Activated naive CD8-positive, alpha-beta T cell treated with anti-CD3 and anti-CD28 coated beads for 36 hours (primary cell): Measurements from ENCODE around the gene CACNA2D4. TPM values are rescaled to one million over a fixed set of nuclear protein-coding genes. Genes with fewer than 3 reads are reported as not detected.

Experiments
- DNase-seq: peaks from one replicate; pipeline ENCODE4 v3.0.0; 2021
- H3K27ac Mint-ChIP-seq: one replicate; pipeline ENCODE4 v1.8.0; 2022; ENCODE audit warnings: mild to moderate bottlenecking, moderate library complexity, mixed read lengths
- H3K27me3 Mint-ChIP-seq: one replicate; pipeline ENCODE4 v1.8.0; 2022; ENCODE audit warnings: mild to moderate bottlenecking, mixed read lengths
- H3K36me3 Mint-ChIP-seq: one replicate; pipeline ENCODE4 v1.8.0; 2021; ENCODE audit warnings: mild to moderate bottlenecking, mixed read lengths
- H3K4me1 Mint-ChIP-seq: one replicate; pipeline ENCODE4 v1.8.0; 2021; ENCODE audit warnings: mixed read lengths
- H3K4me3 Mint-ChIP-seq: one replicate; pipeline ENCODE4 v1.8.0; 2022; ENCODE audit warnings: mild to moderate bottlenecking, moderate library complexity, mixed read lengths
- H3K9me3 Mint-ChIP-seq: one replicate; pipeline ENCODE4 v1.8.0; 2022; ENCODE audit warnings: mixed read lengths
- total RNA-seq, 2 experiments: library from RNA; stranded (reverse); gene quantifications; one replicate each; pipeline ENCODE4 v1.2.3, GENCODE V29; 2021

CACNA2D4 gene
- total RNA-seq, 2 experiments from 2014 or later, result 3.8 to 4.0 TPM

DNA sequence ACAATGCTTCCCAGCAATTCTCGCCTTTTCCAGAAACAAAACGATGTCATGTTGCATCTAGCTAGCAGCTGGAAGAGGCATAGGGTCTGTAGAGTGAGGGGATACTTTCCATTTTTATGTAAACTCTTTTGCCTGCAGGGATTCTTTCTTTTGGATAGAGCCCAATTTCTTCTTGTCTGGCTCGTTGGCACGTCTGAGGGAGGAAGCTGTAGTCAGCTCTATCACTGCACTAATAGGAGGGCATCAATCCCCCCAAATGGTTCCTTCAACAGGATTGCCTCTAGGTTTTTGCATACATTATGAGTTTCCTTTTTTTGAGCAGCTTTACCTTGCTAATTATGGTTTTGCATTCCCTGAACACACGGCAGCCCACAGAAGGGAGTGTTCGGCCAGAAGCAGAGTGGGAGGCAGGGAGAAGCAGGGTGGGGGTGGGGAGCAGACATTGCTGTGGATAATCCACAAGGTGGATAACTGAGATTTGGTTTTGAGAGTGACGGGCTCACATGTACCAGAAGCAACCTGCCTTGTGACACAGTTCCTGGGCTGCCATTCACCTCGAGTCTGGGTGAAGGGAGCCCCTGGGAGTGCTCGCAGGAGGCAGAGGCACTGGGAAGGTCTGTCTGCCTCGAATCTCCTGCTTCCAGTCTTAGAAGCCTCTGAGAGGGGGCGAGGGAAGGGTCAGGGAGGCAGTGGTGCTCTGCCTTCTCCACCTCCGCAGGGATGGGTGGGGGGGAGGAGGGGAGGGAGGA, 73.6 kb downstream of the CACNA2D4 start:
- Mint-ChIP-seq H3K9me3 (no peaks in the 10 kb centered on the region), H3K27me3 (no peaks in the 10 kb centered on the region), H3K36me3 (no peaks in the 10 kb centered on the region), H3K4me3 (no peak overlapping the region), H3K27ac (no peak overlapping the region), H3K4me1 (no peaks in the 10 kb centered on the region)
- DNase-seq, result no peak

DNA sequence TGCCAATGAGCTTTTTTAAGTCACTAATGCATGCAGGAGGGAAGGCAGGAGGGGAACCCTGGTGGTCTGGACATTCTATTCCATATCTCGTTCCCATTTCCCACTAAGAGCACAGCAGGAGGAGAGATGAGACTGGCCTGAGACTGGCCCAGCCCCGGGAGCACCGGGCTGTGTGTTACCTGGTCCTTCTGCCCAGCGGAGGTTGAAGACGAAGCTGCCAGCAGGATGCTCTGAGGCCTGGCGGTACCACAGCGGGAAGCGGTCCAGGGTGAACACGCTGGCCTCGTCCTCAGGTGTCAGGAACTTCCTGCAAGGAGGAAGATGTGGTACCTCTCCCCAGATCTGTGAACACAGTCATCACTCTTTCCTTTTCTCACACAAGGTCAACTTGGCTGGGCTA, 74.2 kb downstream of the CACNA2D4 start:
- no peaks in the 10 kb centered on the region for H3K27me3 Mint-ChIP-seq
- DNase-seq, result no peak
- no peaks in the 10 kb centered on the region for H3K9me3 Mint-ChIP-seq
- no peaks in the 10 kb centered on the region for H3K4me1 Mint-ChIP-seq
- H3K27ac Mint-ChIP-seq, result no peak overlapping the region
- H3K36me3 Mint-ChIP-seq, result no peaks in the 10 kb centered on the region
- H3K4me3 Mint-ChIP-seq, result no peak overlapping the region

DNA sequence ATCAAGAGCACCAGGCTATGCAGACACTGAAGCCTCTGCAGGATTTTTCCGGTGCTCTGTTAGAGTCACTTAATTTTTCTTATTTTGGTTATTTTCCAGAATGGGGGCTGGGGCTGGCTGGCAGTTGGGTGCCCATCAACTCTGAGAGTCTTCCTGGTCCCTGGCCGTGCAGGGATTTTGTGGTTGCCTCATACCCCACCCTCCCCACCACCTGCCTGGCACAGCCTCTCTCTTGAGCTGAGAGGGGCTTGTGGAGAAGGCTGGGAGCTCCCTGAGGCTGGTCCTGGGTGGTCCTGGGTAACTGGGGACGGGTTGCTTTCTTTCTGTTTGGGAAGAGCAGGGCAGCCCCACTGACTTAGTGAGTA, 74.8 kb downstream of the CACNA2D4 start:
- Mint-ChIP-seq H3K9me3 (no peaks in the 10 kb centered on the region), H3K4me1 (no peaks in the 10 kb centered on the region), H3K27ac (no peak overlapping the region), H3K36me3 (no peaks in the 10 kb centered on the region), H3K4me3 (no peak overlapping the region), H3K27me3 (no peaks in the 10 kb centered on the region)
- no peak for DNase-seq

- no peaks in the 10 kb centered on the region for H3K27me3 Mint-ChIP-seq
Observed at GRCh38 chr12:1842905-1843640, 75.4 kb downstream of the CACNA2D4 start.

GRCh38 chr12:1842183-1842904, 76.1 kb downstream of the CACNA2D4 start:
- no peaks in the 10 kb centered on the region for H3K4me1 Mint-ChIP-seq
- no peaks in the 10 kb centered on the region for H3K36me3 Mint-ChIP-seq
- no peak overlapping the region for H3K27ac Mint-ChIP-seq
- DNase-seq, result no peak
- H3K9me3 Mint-ChIP-seq, result no peaks in the 10 kb centered on the region
- no peaks in the 10 kb centered on the region for H3K27me3 Mint-ChIP-seq
- no peak overlapping the region for H3K4me3 Mint-ChIP-seq

More at GRCh38 chr12:1842905-1843640, 75.4 kb downstream of the CACNA2D4 start:
- Mint-ChIP-seq H3K27ac (no peak overlapping the region), H3K9me3 (no peaks in the 10 kb centered on the region), H3K36me3 (no peaks in the 10 kb centered on the region), H3K4me3 (no peak overlapping the region), H3K4me1 (no peaks in the 10 kb centered on the region)
- no peak for DNase-seq

DNA sequence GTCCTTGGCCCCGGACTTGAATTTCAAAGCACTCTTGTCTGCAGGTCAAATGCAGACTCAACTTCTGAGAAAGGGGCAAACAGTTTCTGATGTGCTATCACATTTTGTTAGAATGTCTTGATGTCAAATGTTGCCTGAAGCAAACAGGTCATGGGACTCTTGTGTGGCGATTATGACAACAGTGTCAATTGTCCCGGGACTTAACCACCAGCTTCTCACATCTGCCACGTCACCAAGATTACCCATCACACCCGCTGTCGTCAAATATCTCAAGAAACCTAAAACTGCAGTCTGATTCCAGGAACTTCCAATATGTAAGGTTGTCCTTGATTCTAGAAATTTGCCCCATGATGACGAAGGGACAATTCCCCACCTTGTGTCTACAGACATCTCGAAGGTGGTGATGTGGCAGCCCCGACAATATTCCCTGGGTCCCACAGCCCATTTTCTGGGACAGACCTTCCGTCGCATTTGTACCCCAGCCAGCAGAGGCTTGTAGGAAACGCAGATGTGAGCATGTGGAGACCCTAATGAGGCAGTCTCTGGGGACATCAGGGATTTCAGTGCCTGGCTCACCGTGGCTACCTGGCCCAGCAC, 76.8 kb downstream of the CACNA2D4 start:
- no peak for DNase-seq
- Mint-ChIP-seq H3K4me3 (no peak overlapping the region), H3K27ac (no peak overlapping the region), H3K9me3 (no peaks in the 10 kb centered on the region), H3K27me3 (no peaks in the 10 kb centered on the region), H3K36me3 (no peaks in the 10 kb centered on the region), H3K4me1 (no peaks in the 10 kb centered on the region)

DNA sequence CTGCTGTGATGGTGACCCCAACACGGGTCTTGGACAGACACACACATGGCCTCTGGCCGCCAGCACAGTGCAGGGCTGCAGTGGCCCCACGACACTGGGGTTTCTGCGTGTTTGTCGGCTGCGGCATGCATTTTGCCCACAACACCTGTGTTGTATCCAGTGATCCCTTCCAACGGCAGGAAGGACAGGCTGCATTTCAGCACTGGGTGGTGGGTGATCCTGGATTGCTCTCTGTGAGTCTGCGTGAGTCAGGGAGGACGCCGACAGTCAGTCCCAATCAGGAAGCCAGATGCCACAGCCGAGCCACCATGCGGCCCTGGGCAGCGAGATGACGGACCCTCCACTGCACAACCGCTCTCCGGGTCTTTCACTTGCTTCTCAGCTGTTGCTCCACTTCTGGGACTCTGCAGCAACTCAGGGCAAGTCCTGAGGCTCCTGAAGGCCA, 77.4 kb downstream of the CACNA2D4 start:
- Mint-ChIP-seq H3K36me3 (no peaks in the 10 kb centered on the region), H3K27me3 (no peaks in the 10 kb centered on the region), H3K4me1 (no peaks in the 10 kb centered on the region), H3K4me3 (no peak overlapping the region), H3K9me3 (no peaks in the 10 kb centered on the region), H3K27ac (no peak overlapping the region)
- DNase-seq, result no peak

DNA sequence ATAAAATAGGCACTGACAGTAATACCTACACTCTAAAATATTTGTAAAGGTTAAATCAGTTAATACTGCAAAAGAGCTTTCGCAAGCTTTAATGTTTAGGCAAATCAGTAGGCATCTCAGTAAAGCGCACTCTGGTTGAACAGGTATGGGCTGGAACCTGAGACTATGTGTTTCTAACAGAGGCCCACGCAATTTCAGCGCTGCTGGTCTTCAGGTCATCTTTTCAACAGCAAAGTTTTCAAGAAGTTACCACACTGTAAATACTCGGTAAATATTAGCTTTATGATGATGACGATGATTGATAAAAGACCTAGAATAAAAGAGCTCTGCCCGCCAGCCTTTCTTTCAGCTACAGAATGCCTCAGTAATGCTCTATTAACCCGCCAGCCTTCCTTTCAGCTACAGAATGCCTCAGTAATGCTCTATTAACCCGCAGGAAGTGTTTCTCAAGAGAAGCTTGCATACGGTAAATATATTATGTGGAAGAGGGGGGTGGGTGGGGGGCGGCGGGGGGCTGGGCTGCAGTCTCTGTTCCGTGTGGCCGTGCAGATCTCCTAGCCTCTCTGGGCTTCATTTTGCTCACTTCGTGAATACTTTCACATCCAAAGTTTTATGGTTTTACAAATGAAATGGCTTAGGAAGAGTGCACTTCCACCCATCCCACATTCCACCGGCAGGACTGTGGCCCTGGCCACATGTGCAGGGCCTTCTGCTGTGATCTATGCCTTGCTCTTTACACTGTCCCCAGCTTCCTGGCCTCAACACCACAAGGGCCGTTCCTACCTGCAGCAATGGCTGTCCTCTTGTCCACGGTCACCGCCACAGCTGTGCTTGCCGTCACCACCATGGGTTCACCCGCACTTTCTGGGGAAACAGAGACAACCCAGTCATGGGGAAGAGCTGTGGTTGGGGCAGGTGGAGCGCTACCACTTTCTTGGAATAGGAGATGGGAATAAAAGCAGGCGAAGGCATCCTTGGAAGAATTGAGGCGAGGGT, 78.2 kb downstream of the CACNA2D4 start:
- DNase-seq, result no peak
- H3K27me3 Mint-ChIP-seq, result no peaks in the 10 kb centered on the region
- no peaks in the 10 kb centered on the region for H3K36me3 Mint-ChIP-seq
- H3K9me3 Mint-ChIP-seq, result no peaks in the 10 kb centered on the region
- no peak overlapping the region for H3K4me3 Mint-ChIP-seq
- no peaks in the 10 kb centered on the region for H3K4me1 Mint-ChIP-seq
- no peak overlapping the region for H3K27ac Mint-ChIP-seq

- no peak overlapping the region for H3K27ac Mint-ChIP-seq
- H3K9me3 Mint-ChIP-seq, result no peaks in the 10 kb centered on the region
- H3K36me3 Mint-ChIP-seq, result no peaks in the 10 kb centered on the region
- H3K27me3 Mint-ChIP-seq, result no peaks in the 10 kb centered on the region
- DNase-seq, result no peak
- no peaks in the 10 kb centered on the region for H3K4me1 Mint-ChIP-seq
- H3K4me3 Mint-ChIP-seq, result no peak overlapping the region
Observed at GRCh38 chr12:1839464-1839863, 79.0 kb downstream of the CACNA2D4 start.

GRCh38 chr12:1838994-1839365, 79.5 kb downstream of the CACNA2D4 start:
- H3K9me3 Mint-ChIP-seq, result no peaks in the 10 kb centered on the region
- no peaks in the 10 kb centered on the region for H3K4me1 Mint-ChIP-seq
- H3K27ac Mint-ChIP-seq, result no peak overlapping the region
- no peak overlapping the region for H3K4me3 Mint-ChIP-seq
- no peaks in the 10 kb centered on the region for H3K36me3 Mint-ChIP-seq
- DNase-seq, result no peak
- H3K27me3 Mint-ChIP-seq, result no peaks in the 10 kb centered on the region

DNA sequence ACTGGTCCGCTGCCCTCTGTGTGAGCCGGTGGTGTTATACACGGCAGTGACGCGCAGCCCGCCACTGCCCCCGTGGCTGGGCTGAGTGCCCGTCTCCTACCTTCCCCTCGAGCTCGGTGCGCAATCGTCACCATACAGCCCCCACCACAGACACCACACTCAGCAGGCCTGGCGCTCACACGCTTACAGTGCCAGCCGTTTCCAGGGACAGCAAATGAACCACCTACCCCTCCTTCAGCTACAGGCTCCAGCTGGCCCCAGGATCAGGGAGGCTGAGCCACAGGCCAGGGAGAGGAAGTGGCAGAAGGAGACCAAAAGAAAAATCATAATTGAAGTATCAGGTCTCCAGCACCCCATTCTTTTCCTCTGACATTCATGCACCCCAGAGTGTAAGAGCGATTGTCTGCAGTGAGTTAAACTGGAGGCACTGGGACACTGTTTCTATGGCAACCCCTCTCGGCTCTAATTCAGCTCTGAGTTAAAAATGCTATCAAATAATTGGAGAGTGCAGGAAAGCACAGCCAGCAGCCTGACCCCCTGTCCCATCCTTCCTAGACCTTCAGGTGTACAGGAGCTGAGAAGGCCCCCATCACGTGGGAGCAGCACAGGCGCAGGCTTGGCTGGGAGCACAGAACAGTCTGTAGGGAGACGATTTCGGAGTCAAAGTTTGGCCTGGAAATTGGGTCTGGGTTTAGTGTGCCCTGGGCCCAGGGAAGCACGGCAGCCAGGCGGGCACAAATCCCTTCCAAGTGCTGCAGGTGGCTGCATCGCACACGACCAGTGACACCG, 80.1 kb downstream of the CACNA2D4 start:
- no peaks in the 10 kb centered on the region for H3K27me3 Mint-ChIP-seq
- H3K4me3 Mint-ChIP-seq, result no peak overlapping the region
- no peaks in the 10 kb centered on the region for H3K36me3 Mint-ChIP-seq
- H3K9me3 Mint-ChIP-seq, result no peaks in the 10 kb centered on the region
- DNase-seq, result no peak
- H3K27ac Mint-ChIP-seq, result no peak overlapping the region
- no peaks in the 10 kb centered on the region for H3K4me1 Mint-ChIP-seq

DNA sequence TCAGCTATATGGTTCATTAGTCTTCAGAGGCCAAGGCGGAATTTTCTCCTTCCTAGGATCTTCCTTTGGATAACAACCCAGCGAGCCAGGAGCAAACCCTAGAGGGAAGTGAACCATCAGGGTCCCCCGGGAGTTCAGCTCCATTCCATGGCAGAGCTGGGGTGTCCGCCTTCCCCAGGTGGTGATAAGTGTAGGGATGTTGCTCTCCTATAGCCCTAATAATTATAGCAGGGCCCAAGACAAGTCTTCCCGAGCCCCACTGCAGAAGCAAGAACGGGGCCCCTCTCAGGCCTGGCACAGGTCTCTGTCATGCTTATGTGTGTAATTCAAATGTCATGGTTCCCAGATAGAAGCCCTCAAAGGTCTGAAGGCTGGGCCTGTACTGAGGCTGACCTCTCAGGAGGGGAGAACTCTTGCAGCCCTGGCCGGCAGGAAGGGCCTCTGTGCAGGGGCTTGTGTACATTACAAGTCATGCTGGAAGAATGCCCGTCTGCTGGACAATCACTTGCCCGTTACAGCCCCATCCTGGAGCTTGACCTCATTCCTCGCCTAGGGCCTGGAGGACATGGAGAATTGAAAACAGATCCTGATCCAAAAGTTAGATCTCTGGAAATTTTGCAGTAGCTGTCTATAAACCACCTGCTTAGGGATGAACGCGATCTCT, 80.8 kb downstream of the CACNA2D4 start:
- Mint-ChIP-seq H3K9me3 (no peaks in the 10 kb centered on the region), H3K4me3 (no peak overlapping the region), H3K4me1 (no peaks in the 10 kb centered on the region), H3K36me3 (no peaks in the 10 kb centered on the region), H3K27ac (no peak overlapping the region), H3K27me3 (no peaks in the 10 kb centered on the region)
- DNase-seq, result no peak

- Mint-ChIP-seq H3K27me3 (peaks cover 6% of the 10 kb centered on the region), H3K9me3 (no peaks in the 10 kb centered on the region), H3K4me3 (no peak overlapping the region), H3K36me3 (no peaks in the 10 kb centered on the region), H3K27ac (no peak overlapping the region), H3K4me1 (no peaks in the 10 kb centered on the region)
- DNase-seq, result no peak
Observed at GRCh38 chr12:1836854-1837421, 81.5 kb downstream of the CACNA2D4 start.
